PFSK-1 (cell line): ENCODE measurements around the gene ZNF346.

Experiments
- FOXP2 ChIP-seq: optimal IDR thresholded peaks from 2 replicates; pipeline ENCODE3; 2011; ENCODE audit warnings: borderline replicate concordance, control low read depth, inconsistent platforms; ENCODE audit not compliant: insufficient read depth; ENCODE audit errors: extremely low read length, extremely low read depth
- POLR2AphosphoS5 ChIP-seq: IDR thresholded peaks from 2 replicates; pipeline ENCODE4 v1.6.1; 2012; ENCODE audit warnings: low read depth, mild to moderate bottlenecking, control low read depth, low read length, moderate library complexity
- SIN3A ChIP-seq: IDR thresholded peaks from 2 replicates; pipeline ENCODE4 v1.6.1; 2012; ENCODE audit warnings: mild to moderate bottlenecking, low read length, moderate library complexity, borderline replicate concordance; ENCODE audit not compliant: insufficient read depth
- TAF1 ChIP-seq: IDR thresholded peaks from 2 replicates; pipeline ENCODE4 v1.6.1; 2012; ENCODE audit warnings: low read length, control low read depth, borderline replicate concordance; ENCODE audit not compliant: insufficient read depth

GRCh38 chr5:177083357-177083756, 60.9 kb downstream of the ZNF346 start:
- TF ChIP-seq POLR2AphosphoS5 (no peak), TAF1 (no peak), FOXP2 (no peak), SIN3A (no peak)
